CD4-positive, alpha-beta memory T cell (primary cell): ENCODE results near the gene SLC5A5. TPM values are rescaled to one million over a fixed set of nuclear protein-coding genes. Genes with fewer than 3 reads are reported as not detected.
"Not testable (repeated sequence)": the region's sequence is repeated elsewhere in the genome, so short reads cannot be mapped to it uniquely, and the experiment has no call there.

Source experiments
- CTCF ChIA-PET: fragments of 350-600 bp; sonication (Branson Sonifier 250); formaldehyde crosslinking; loops from one replicate; lab custom pipeline; 2021; ENCODE audit warnings: inconsistent platforms; ENCODE audit not compliant: partially characterized antibody; lab: Charles Lee
- POLR2A ChIA-PET: fragments of 350-600 bp; sonication (Branson Sonifier 250); formaldehyde crosslinking; loops from one replicate; lab custom pipeline; 2021; ENCODE audit not compliant: partially characterized antibody; lab: Charles Lee
- DNase-seq, 5 donors: peaks; one replicate each; pipeline versions ENCODE4 v3.0.0 to v3.0.0-alpha.2; 2020 to 2022; ENCODE audit warnings: mixed read lengths in 1 of 5
- H3K27ac ChIP-seq: one replicate; pipeline ENCODE4 v1.7.0; 2013; ENCODE audit warnings: low read depth, low read length
- H3K27me3 ChIP-seq: 2 replicates; pipeline ENCODE4 v1.7.0; 2013; ENCODE audit warnings: mild to moderate bottlenecking, low read length, moderate library complexity; ENCODE audit not compliant: insufficient read depth
- H3K36me3 ChIP-seq: 2 replicates; pipeline ENCODE4 v1.7.0; 2013; ENCODE audit warnings: mild to moderate bottlenecking, low read length, moderate library complexity; ENCODE audit not compliant: insufficient read depth
- H3K4me1 ChIP-seq: 2 replicates; pipeline ENCODE4 v1.7.0; 2013; ENCODE audit warnings: mild to moderate bottlenecking, low read length, moderate library complexity; ENCODE audit not compliant: insufficient read depth
- H3K4me3 ChIP-seq, 2 donors: one replicate each; pipeline ENCODE4 v1.7.0; 2013; ENCODE audit warnings: low read length in 2 of 2, mild to moderate bottlenecking in 1 of 2
- H3K9me3 ChIP-seq, 2 donors: one replicate each; pipeline ENCODE4 v1.7.0; 2013; ENCODE audit warnings: low read length in 2 of 2, control low read depth in 1 of 2; ENCODE audit not compliant: control insufficient read depth in 1 of 2
- H3K27ac Mint-ChIP-seq, 7 donors: one replicate each; pipeline ENCODE4 v1.8.0; 2020 to 2021; ENCODE audit warnings: mixed read lengths in 7 of 7, mild to moderate bottlenecking in 6 of 7, inconsistent platforms in 3 of 7, moderate library complexity in 3 of 7
- H3K27me3 Mint-ChIP-seq, 2 donors: one replicate each; pipeline ENCODE4 v1.8.0; 2020 to 2021; ENCODE audit warnings: mixed read lengths in 2 of 2
- H3K36me3 Mint-ChIP-seq, 2 donors: one replicate each; pipeline ENCODE4 v1.8.0; 2020 to 2021; ENCODE audit warnings: mixed read lengths in 2 of 2, inconsistent platforms in 1 of 2, mild to moderate bottlenecking in 1 of 2
- H3K4me1 Mint-ChIP-seq, 4 donors: one replicate each; pipeline ENCODE4 v1.8.0; 2020 to 2021; ENCODE audit warnings: mixed read lengths in 4 of 4, mild to moderate bottlenecking in 1 of 4
- H3K4me3 Mint-ChIP-seq, 8 donors: one replicate each; pipeline ENCODE4 v1.8.0; 2020 to 2021; ENCODE audit warnings: mixed read lengths in 8 of 8, mild to moderate bottlenecking in 7 of 8, moderate library complexity in 6 of 8, inconsistent platforms in 3 of 8
- H3K9me3 Mint-ChIP-seq, 8 donors: one replicate each; pipeline ENCODE4 v1.8.0; 2020 to 2021; ENCODE audit warnings: mixed read lengths in 8 of 8, mild to moderate bottlenecking in 5 of 8, inconsistent platforms in 3 of 8, moderate library complexity in 1 of 8
- intact Hi-C: fragments of 100-400 bp; cut with micrococcal nuclease; formaldehyde crosslinking; loops from one replicate; pipeline ENCODE4 v1.15.1; 2023
- polyA plus RNA-seq, 2 donors: library from polyadenylated mRNA; unstranded; fragments of 300-500 nt; fragmentation: Illumina TruSeq; gene quantifications; one replicate each; pipeline ENCODE4 v1.2.3, GENCODE V29; 2021
- total RNA-seq, 2 experiments: library from RNA; stranded (reverse); gene quantifications; one replicate each; pipeline ENCODE4 v1.2.3, GENCODE V29; 2021

Gene SLC5A5
- total and polyA plus RNA-seq, 4 experiments from 2014 or later = 0.92 to 2.9 (median 1.9) TPM

DNA sequence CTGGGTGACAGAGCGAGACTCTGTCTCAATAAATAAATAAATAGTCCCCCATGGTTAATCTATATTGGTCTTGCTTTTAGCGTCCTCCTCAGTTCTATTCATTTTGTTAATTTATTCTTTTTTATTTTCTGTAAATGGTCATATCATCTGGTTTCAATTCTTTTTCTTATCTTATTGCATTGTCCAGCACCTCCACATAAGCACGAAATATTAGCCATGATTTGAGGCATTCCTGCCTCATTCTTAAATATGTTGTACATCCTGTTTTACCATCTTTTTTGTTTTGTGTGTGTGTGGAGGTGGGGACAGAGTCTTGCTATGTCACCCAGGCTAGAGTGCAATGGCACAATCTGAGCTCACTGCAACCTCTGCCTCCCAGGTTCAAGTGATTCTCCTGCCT, 36.5 kb downstream of the SLC5A5 start:
- Histone ChIP-seq H3K4me3 (no peak overlapping the region), H3K9me3 (no peaks in the 10 kb centered on the region), H3K36me3 (no peaks in the 10 kb centered on the region), H3K27me3 (no peaks in the 10 kb centered on the region), H3K27ac (no peak overlapping the region), H3K4me1 (no peaks in the 10 kb centered on the region)
- no peak overlapping the region for H3K27ac Mint-ChIP-seq
- peaks cover 0 to 14% (median 10%) of the 10 kb centered on the region in 8 donors for H3K9me3 Mint-ChIP-seq
- H3K4me1 Mint-ChIP-seq = no peaks in the 10 kb centered on the region
- H3K4me3 Mint-ChIP-seq = no peak overlapping the region
- intact Hi-C loops = no loop called here
- no peaks in the 10 kb centered on the region for H3K36me3 Mint-ChIP-seq
- ChIA-PET CTCF (no interaction called here), POLR2A (no interaction called here)
- DNase-seq = no peak
- H3K27me3 Mint-ChIP-seq = peaks cover 2 to 6% of the 10 kb centered on the region in 2 donors

DNA sequence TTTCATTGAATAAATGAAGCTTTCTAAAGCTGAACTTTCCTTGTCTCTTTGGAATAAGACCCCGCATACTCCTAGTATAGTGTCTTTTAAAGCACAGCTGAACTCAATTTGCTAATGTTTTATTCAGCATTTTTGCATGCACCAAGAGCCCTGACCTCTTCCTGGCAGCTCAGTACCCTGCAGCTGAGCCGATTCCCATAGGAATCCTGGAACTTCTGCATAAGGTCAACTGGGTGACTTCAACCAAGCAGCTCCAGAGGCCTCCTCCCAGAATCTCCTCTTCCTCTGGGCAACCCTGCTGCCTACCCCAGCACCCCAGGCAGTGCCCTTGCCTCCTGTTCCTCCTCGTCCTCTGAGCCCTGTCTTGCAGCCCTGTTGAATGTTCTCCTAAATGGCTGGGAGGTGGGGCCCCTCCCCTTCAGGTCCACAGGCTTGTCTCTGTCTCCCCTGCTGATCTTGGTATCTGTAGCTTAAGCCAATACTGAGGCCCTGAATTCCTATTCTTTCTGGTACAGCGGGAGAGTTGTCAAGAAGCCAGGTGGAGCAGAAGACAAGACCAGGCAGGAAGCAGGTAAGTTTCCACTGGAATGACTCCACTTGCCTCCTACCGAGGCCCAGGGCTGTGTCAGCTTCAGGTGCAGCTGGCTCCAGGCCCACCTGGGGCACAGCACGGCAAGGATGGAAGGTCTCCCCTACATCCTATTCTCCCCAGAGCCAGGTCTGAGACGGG, 37.4 kb downstream of the SLC5A5 start:
- no peaks in the 10 kb centered on the region for H3K4me1 Mint-ChIP-seq

DNA sequence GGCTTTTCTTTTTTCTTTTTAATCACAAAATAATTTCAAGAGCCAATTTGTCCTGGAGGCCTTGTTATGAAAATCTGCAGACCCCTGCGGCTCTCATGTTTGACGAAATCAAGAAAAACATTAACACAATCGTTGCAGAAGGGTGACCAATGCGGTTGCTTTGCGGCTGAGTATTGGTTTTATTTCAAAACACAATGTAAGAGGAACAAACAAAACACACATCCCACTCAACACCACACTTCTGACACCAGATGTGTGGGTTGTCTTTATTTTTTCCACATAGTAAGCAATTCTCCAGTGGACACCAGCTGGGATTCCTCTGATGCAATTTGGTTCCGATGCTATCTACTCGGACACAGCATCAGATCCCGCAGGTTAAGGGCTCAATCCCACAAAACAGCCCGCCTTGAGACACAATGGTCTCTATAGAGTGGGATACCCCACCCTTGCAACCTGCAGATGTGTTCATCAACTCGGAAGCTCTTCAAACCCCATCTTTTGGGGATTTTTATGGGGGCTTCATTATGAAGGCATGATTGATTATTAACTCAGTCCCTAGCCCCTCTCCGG, 39.1 kb downstream of the SLC5A5 start:
- Histone ChIP-seq H3K4me3 (no peak overlapping the region), H3K36me3 (no peaks in the 10 kb centered on the region), H3K27ac (no peak overlapping the region), H3K4me1 (no peaks in the 10 kb centered on the region), H3K9me3 (no peaks in the 10 kb centered on the region), H3K27me3 (no peaks in the 10 kb centered on the region)
- Mint-ChIP-seq H3K27ac (no peak overlapping the region), H3K27me3 (peaks cover 1 to 8% of the 10 kb centered on the region in 2 donors), H3K4me1 (no peaks in the 10 kb centered on the region), H3K9me3 (peaks cover 0 to 21% (median 16%) of the 10 kb centered on the region in 8 donors), H3K4me3 (no peak overlapping the region), H3K36me3 (no peaks in the 10 kb centered on the region)
- CTCF ChIA-PET = no interaction called here
- POLR2A ChIA-PET = no interaction called here
- DNase-seq = no peak
- intact Hi-C loops = no loop called here

More for the DNA sequence above, 37.4 kb downstream of the SLC5A5 start:
- Histone ChIP-seq H3K9me3 (no peaks in the 10 kb centered on the region), H3K27ac (no peak overlapping the region), H3K4me3 (no peak overlapping the region), H3K4me1 (no peaks in the 10 kb centered on the region), H3K36me3 (no peaks in the 10 kb centered on the region), H3K27me3 (no peaks in the 10 kb centered on the region)
- no peaks in the 10 kb centered on the region for H3K36me3 Mint-ChIP-seq
- intact Hi-C loops = no loop called here
- DNase-seq = no peak
- ChIA-PET CTCF (interaction anchor here (1.1 kb wide), 1 partner anchor 12 kb away, joined by 4 read pairs; no protein-coding TSS in a partner anchor), POLR2A (no interaction called here)
- no peak overlapping the region for H3K27ac Mint-ChIP-seq
- H3K27me3 Mint-ChIP-seq = peaks cover 0 to 5% of the 10 kb centered on the region in 2 donors
- no peak overlapping the region for H3K4me3 Mint-ChIP-seq
- H3K9me3 Mint-ChIP-seq = peaks cover 0 to 21% (median 16%) of the 10 kb centered on the region in 8 donors

DNA sequence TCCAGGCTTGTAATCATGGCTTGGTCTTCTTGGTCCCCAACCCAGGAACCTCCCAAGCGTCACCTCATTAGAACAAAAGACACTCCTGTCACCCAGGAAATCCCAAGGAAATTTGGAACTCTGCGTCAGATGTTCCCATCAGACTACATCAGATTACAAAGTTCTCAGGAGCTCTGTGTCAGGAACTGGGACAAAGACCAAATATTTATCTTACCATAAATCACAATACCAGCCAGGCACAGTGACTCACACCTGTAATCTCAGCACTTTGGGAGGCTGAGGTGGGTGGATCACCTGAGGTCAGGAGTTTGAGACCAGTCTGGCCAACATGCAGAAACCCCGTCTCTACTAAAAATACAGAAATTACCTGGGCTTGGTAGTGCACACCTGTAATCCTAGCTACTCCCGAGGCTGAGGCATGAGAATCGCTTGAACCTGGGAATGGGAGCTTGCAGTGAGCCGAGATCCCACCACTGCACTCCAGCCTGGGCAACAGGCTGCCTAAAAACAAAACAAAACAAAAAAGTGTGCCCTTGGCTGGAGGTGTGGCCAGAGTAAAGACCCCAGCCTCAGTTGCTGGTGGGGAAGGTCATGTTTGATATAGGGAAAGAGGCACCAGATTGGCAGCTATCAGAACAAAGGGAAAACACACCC, 44.3 kb downstream of the SLC5A5 start:
- H3K9me3 ChIP-seq = no peaks in the 10 kb centered on the region
- intact Hi-C loops = no loop called here
- DNase-seq = no peak
- H3K27ac ChIP-seq = no peak overlapping the region
- no peaks in the 10 kb centered on the region for H3K36me3 Mint-ChIP-seq
- peaks cover 0 to 12% (median 6%) of the 10 kb centered on the region in 8 donors for H3K9me3 Mint-ChIP-seq
- CTCF ChIA-PET = interaction anchor here (1.0 to 1.3 kb wide), 2 partner anchors 22 to 213 kb away, joined by 3 to 4 read pairs; no protein-coding TSS in a partner anchor
- H3K27me3 ChIP-seq = no peaks in the 10 kb centered on the region
- POLR2A ChIA-PET = no interaction called here
- H3K27me3 Mint-ChIP-seq = peaks cover 1 to 4% of the 10 kb centered on the region in 2 donors
- H3K4me3 Mint-ChIP-seq = no peak overlapping the region
- H3K36me3 ChIP-seq = no peaks in the 10 kb centered on the region
- H3K27ac Mint-ChIP-seq = peak overlapping the region in 1 of 7 donors; percentile 57
- H3K4me1 Mint-ChIP-seq = no peaks in the 10 kb centered on the region
- no peaks in the 10 kb centered on the region for H3K4me1 ChIP-seq
- no peak overlapping the region for H3K4me3 ChIP-seq

DNA sequence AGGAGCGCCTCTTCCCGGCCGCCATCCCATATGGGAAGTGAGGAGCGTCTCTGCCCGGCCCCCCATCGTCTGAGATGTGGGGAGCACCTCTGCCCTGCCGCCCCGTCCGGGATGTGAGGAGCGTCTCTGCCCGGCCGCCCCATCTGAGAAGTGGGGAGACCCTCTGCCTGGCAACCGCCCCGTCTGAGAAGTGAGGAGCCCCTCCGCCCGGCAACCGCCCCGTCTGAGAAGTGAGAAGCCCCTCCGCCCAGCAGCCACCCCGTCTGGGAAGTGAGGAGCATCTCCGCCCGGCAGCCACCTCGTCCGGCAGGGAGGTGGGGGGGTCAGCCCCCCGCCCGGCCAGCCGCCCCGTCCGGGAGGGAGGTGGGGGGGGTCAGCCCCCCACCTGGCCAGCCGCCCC, 46.4 kb downstream of the SLC5A5 start:
- POLR2A ChIA-PET, H3K36me3 ChIP-seq, H3K27me3 Mint-ChIP-seq, CTCF ChIA-PET, DNase-seq, H3K4me3 Mint-ChIP-seq, H3K9me3 ChIP-seq, H3K4me1 ChIP-seq, H3K4me1 Mint-ChIP-seq, H3K27ac Mint-ChIP-seq, H3K27ac ChIP-seq, H3K4me3 ChIP-seq, intact Hi-C loops, H3K36me3 Mint-ChIP-seq, H3K27me3 ChIP-seq: not testable (repeated sequence)
- H3K9me3 Mint-ChIP-seq = peaks cover 0 to 12% (median 5%) of the 10 kb centered on the region in 8 donors

DNA sequence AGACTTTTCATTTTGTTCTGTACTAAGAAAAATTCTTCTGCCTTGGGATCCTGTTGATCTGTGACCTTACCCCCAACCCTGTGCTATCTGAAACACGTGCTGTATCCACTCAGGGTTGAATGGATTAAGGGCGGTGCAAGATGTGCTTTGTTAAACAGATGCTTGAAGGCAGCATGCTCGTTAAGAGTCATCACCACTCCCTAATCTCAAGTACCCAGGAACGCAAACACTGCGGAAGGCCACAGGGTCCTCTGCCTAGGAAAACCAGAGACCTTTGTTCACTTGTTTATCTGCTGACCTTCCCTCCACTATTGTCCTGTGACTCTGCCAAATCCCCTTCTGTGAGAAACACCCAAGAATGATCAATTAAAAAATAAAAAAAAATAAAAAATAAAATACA, 47.4 kb downstream of the SLC5A5 start:
- H3K9me3 Mint-ChIP-seq, H3K36me3 ChIP-seq, H3K27me3 ChIP-seq, intact Hi-C loops, H3K27ac ChIP-seq, DNase-seq, CTCF ChIA-PET, H3K4me1 Mint-ChIP-seq, H3K27ac Mint-ChIP-seq, H3K4me3 ChIP-seq, H3K4me1 ChIP-seq, H3K27me3 Mint-ChIP-seq, H3K4me3 Mint-ChIP-seq, H3K36me3 Mint-ChIP-seq, H3K9me3 ChIP-seq: not testable (repeated sequence)
- POLR2A ChIA-PET = interaction anchor here (0.6 kb wide), 1 partner anchor 13 kb away, joined by 3 read pairs; no protein-coding TSS in a partner anchor

DNA sequence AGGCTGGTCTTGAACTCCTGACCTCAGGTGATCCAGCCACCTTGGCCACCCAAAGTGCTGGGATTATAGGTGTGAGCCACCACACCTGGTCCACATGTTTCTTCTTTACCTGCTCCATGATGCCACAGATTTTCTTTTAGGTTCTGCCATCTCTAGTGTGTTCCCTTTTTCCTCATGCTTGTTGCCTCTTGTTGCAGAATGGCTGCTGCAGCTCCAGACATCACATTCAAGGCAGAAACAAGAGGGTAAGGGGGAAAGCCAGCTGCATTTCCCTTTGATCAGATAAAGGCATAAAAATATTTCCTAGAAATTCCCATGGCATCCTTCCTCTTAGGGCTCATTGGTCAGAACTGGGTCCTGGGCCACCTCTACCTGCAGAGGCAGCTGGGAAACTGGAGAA, 48.8 kb downstream of the SLC5A5 start:
- no peak overlapping the region for H3K27ac ChIP-seq
- H3K27me3 Mint-ChIP-seq = peaks cover 0 to 4% of the 10 kb centered on the region in 2 donors
- no peaks in the 10 kb centered on the region for H3K36me3 ChIP-seq
- H3K4me3 Mint-ChIP-seq = no peak overlapping the region
- H3K4me1 ChIP-seq = no peaks in the 10 kb centered on the region
- H3K9me3 ChIP-seq = no peaks in the 10 kb centered on the region
- no peaks in the 10 kb centered on the region for H3K27me3 ChIP-seq
- H3K4me3 ChIP-seq = no peak overlapping the region
- no peaks in the 10 kb centered on the region for H3K36me3 Mint-ChIP-seq
- no peak for DNase-seq
- H3K4me1 Mint-ChIP-seq = no peaks in the 10 kb centered on the region
- peaks cover 0 to 2% (median 0%) of the 10 kb centered on the region in 8 donors for H3K9me3 Mint-ChIP-seq
- ChIA-PET CTCF (interaction anchor here (0.6 kb wide), 1 partner anchor 258 kb away, joined by 3 read pairs; no protein-coding TSS in a partner anchor), POLR2A (no interaction called here)
- no peak overlapping the region for H3K27ac Mint-ChIP-seq
- intact Hi-C loops = no loop called here
